MCF 10A (cell line): ENCODE results near the gene PDE3A. TPM values are rescaled to one million over a fixed set of nuclear protein-coding genes. Genes with fewer than 3 reads are reported as not detected.

Source experiments
- BruUV-seq: library from RNA; stranded (reverse); fragments of 400-500 nt; replicated peaks from 2 replicates; lab custom pipeline; 2021; lab: Mats Ljungman, UMichigan
- CTCF ChIA-PET: fragments of 300-600 bp; sonication (Branson Sonifier 250); formaldehyde crosslinking; extraction: SDS; loops from one replicate; lab custom pipeline; 2021; ENCODE audit warnings: antibody characterized with exemption, inconsistent platforms; lab: Yijun Ruan, JAX
- POLR2A ChIA-PET: fragments of 300-600, 350-650 bp; sonication (Branson Sonifier 250); formaldehyde crosslinking; extraction: SDS; loops from one replicate; lab custom pipeline; 2020; ENCODE audit warnings: antibody characterized with exemption, inconsistent platforms; lab: Yijun Ruan, JAX
- DNase-seq: peaks from one replicate; pipeline ENCODE4 v3.0.0-alpha.2; 2018; ENCODE audit not compliant: unreplicated experiment
- H3K27ac Mint-ChIP-seq: one replicate; pipeline ENCODE4 v1.8.0; 2022; ENCODE audit warnings: mild to moderate bottlenecking, low read depth, mixed read lengths; ENCODE audit not compliant: unreplicated experiment
- H3K27me3 Mint-ChIP-seq: one replicate; pipeline ENCODE4 v1.8.0; 2022; ENCODE audit warnings: mixed read lengths; ENCODE audit not compliant: insufficient read depth, unreplicated experiment
- H3K36me3 Mint-ChIP-seq: one replicate; pipeline ENCODE4 v1.8.0; 2022; ENCODE audit warnings: mild to moderate bottlenecking, moderate library complexity, mixed read lengths; ENCODE audit not compliant: insufficient read depth, unreplicated experiment
- H3K4me1 Mint-ChIP-seq: one replicate; pipeline ENCODE4 v1.8.0; 2022; ENCODE audit warnings: mixed read lengths; ENCODE audit not compliant: insufficient read depth, unreplicated experiment
- H3K4me3 Mint-ChIP-seq: one replicate; pipeline ENCODE4 v1.8.0; 2022; ENCODE audit warnings: mild to moderate bottlenecking, moderate library complexity, mixed read lengths; ENCODE audit not compliant: unreplicated experiment
- H3K9me3 Mint-ChIP-seq: one replicate; pipeline ENCODE4 v1.8.0; 2022; ENCODE audit warnings: mixed read lengths; ENCODE audit not compliant: unreplicated experiment
- intact Hi-C: fragments of 100-400 bp; cut with micrococcal nuclease; formaldehyde crosslinking; loops from 2 replicates; pipeline ENCODE4 v1.14.1; 2022
- total RNA-seq: library from RNA; stranded (reverse); gene quantifications from 2 replicates; pipeline ENCODE4 v1.2.3, GENCODE V29; 2022
- TF ChIP-seq, protein P1 (sequence below): fragments of 200-600 bp; IDR thresholded peaks from one replicate; pipeline ENCODE4 v1.8.0; 2022; ENCODE audit warnings: antibody characterized with exemption, mild to moderate bottlenecking; ENCODE audit not compliant: unreplicated experiment

Gene PDE3A
- total RNA-seq, 1 experiment from 2014 or later = not detected

DNA sequence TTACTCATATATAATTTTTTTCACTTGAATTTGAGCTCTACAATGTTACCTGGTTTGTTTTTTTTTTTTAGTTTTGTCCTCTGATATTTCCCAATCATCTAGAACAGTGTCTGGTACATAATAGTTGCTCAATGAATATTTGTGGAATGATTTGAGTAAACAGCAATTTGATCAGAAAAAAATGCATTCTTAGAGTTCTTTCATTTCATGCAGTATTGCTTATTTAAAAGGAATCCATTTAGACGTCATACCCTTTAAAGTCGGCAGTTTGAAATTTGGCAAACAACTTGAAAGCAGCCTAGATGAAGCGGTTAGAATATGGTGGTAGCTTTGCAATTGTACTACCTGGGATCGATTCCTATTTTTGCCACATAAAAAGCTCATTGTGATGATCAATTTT lies 140.0 kb downstream of the PDE3A start:
- Mint-ChIP-seq H3K4me1 (no peaks in the 10 kb centered on the region), H3K36me3 (no peaks in the 10 kb centered on the region), H3K9me3 (no peaks in the 10 kb centered on the region), H3K27ac (no peak overlapping the region), H3K27me3 (peaks cover 49% of the 10 kb centered on the region), H3K4me3 (no peak overlapping the region)
- DNase-seq = peak; percentile 52
- intact Hi-C loops = no loop called here
- POLR2A ChIA-PET = no interaction called here
- no TSS peak for BruUV-seq
- TF ChIP-seq, protein P1, sequence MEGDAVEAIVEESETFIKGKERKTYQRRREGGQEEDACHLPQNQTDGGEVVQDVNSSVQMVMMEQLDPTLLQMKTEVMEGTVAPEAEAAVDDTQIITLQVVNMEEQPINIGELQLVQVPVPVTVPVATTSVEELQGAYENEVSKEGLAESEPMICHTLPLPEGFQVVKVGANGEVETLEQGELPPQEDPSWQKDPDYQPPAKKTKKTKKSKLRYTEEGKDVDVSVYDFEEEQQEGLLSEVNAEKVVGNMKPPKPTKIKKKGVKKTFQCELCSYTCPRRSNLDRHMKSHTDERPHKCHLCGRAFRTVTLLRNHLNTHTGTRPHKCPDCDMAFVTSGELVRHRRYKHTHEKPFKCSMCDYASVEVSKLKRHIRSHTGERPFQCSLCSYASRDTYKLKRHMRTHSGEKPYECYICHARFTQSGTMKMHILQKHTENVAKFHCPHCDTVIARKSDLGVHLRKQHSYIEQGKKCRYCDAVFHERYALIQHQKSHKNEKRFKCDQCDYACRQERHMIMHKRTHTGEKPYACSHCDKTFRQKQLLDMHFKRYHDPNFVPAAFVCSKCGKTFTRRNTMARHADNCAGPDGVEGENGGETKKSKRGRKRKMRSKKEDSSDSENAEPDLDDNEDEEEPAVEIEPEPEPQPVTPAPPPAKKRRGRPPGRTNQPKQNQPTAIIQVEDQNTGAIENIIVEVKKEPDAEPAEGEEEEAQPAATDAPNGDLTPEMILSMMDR = no peak
- CTCF ChIA-PET = interaction anchor here (0.9 kb wide), 1 partner anchor 137 kb away, joined by 3 read pairs; no protein-coding TSS in a partner anchor

- Mint-ChIP-seq H3K27ac (no peak overlapping the region), H3K9me3 (no peaks in the 10 kb centered on the region), H3K36me3 (no peaks in the 10 kb centered on the region), H3K4me3 (no peak overlapping the region), H3K27me3 (peaks cover 44% of the 10 kb centered on the region), H3K4me1 (no peaks in the 10 kb centered on the region)
- intact Hi-C loops = no loop called here
- TF ChIP-seq, protein P1 = no peak
- ChIA-PET CTCF (interaction anchor here (0.8 kb wide), 1 partner anchor 27 kb away, joined by 3 read pairs; no protein-coding TSS in a partner anchor), POLR2A (no interaction called here)
- no peak for DNase-seq
- BruUV-seq = no TSS peak
These were observed 140.6 kb downstream of the PDE3A start for GRCh38 chr12:20508962-20509361.

DNA sequence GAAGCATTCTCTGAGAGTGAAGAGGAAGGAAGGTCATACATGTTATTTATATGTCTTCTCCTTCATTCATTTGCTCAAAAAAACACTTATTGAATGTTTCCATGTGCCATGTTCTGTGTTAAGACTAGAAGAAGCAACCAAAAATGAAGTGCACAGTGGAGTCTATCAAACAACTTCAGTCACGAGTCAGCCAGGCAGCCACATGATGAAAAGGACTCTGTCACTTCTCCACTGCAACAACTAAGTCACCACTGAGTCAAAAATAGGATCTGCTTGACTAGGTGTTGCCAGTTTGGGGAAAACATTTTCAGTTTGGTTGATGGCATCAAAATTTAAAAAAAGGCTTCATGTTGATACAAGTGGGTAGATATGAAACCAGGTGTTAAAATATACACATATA lies 142.5 kb downstream of the PDE3A start:
- no peak overlapping the region for H3K4me3 Mint-ChIP-seq
- TF ChIP-seq, protein P1 = no peak
- peaks cover 43% of the 10 kb centered on the region for H3K27me3 Mint-ChIP-seq
- no peak overlapping the region for H3K27ac Mint-ChIP-seq
- no peaks in the 10 kb centered on the region for H3K36me3 Mint-ChIP-seq
- CTCF ChIA-PET = no interaction called here
- H3K4me1 Mint-ChIP-seq = no peaks in the 10 kb centered on the region
- no peaks in the 10 kb centered on the region for H3K9me3 Mint-ChIP-seq
- intact Hi-C loops = no loop called here
- POLR2A ChIA-PET = no interaction called here
- BruUV-seq = no TSS peak
- DNase-seq = no peak

DNA sequence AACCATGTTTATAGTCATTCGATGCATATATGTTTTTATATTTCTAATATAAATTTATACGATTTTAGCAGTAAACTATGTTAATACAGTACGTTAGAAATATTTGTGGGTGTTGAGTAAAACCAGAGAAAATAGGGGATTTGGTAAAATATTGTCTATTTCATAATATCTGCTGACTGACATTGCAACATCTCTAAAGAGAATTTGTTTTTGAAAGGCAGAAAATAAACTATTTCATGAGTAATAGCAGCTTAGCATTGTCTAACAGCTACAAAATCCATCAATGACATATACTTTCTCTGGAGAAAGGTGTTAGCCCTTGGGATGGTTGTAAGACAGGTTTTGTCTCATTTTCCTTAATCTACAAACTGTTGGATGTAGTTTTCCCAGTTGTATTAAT lies 144.9 kb downstream of the PDE3A start:
- BruUV-seq = no TSS peak
- no peak overlapping the region for H3K4me3 Mint-ChIP-seq
- no peaks in the 10 kb centered on the region for H3K36me3 Mint-ChIP-seq
- no peaks in the 10 kb centered on the region for H3K4me1 Mint-ChIP-seq
- H3K27me3 Mint-ChIP-seq = peaks cover 45% of the 10 kb centered on the region
- POLR2A ChIA-PET = no interaction called here
- no peaks in the 10 kb centered on the region for H3K9me3 Mint-ChIP-seq
- CTCF ChIA-PET = no interaction called here
- intact Hi-C loops = no loop called here
- TF ChIP-seq, protein P1 = no peak
- DNase-seq = peak; percentile 24
- no peak overlapping the region for H3K27ac Mint-ChIP-seq
